ENCODE measurements around the gene KCNH6.

KCNH6 gene

GRCh38 chr17:63492940-63493339 is 30.2 kb upstream of the KCNH6 start:
- DNase-seq (ENCODE audit: insufficient read length, low spot score), result no peak
- FAIRE-seq, result no peak
- TF ChIP-seq POLR2AphosphoS5 (IDR thresholded peaks at IDR 0.05; ENCODE audit: low read depth, low read length) (no peak), POU2F2 (IDR thresholded peaks at IDR 0.05; ENCODE audit: low read depth, low read length) (no peak), PAX5 (IDR thresholded peaks at IDR 0.05; ENCODE audit: insufficient read depth, low read length, severe bottlenecking) (no peak), TAF1 (IDR thresholded peaks at IDR 0.05; ENCODE audit: low read depth, low read length) (no peak), SPI1 (IDR thresholded peaks at IDR 0.05; ENCODE audit: low read depth, low read length) (no peak), POLR2A (IDR thresholded peaks at IDR 0.05; ENCODE audit: low read depth, low read length) (no peak)

GRCh38 chr17:63493411-63493810 is 29.7 kb upstream of the KCNH6 start:
- no peak for FAIRE-seq
- no peak for DNase-seq (ENCODE audit: insufficient read length, low spot score)
- no peak for TF ChIP-seq POLR2A (IDR thresholded peaks at IDR 0.05; ENCODE audit: low read depth, low read length)
- TF ChIP-seq POLR2AphosphoS5 (IDR thresholded peaks at IDR 0.05; ENCODE audit: low read depth, low read length), result no peak
- TF ChIP-seq POU2F2 (IDR thresholded peaks at IDR 0.05; ENCODE audit: low read depth, low read length), result no peak
- no peak for TF ChIP-seq SPI1 (IDR thresholded peaks at IDR 0.05; ENCODE audit: low read depth, low read length)

DNA sequence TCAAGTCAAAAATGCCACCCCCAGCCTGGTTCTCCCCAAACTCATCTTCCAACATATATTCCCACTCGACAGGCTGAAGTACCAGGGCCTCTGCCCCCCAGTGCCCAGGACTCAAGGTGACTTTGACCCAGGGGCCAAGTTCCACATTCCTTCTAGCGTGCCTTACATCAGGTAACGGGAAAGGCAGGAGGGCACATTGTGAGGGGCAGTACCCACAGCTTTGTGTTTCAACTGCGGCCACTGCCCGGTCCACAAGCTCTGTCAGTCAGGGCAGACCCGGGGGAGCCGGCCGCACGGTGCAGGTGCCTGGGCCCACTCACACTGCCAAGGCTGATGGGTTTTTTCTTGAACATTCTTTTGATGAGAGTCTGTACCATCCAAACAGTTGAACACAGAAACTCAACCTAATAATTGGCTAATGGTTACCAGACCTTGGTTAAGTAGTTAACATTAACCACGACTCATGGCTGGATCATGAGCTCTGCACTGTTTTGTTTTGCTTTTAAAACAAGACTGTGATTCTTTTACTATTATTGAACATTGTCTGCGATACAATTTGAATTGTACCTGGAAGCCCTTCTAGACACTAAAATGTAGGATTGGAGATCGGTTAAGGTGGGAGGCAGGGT is 28.7 kb upstream of the KCNH6 start:
- DNase-seq (ENCODE audit: insufficient read length, low spot score) (no peak), FAIRE-seq (no peak)
- no peak for TF ChIP-seq POU2F2 (IDR thresholded peaks at IDR 0.05; ENCODE audit: low read depth, low read length)
- TF ChIP-seq TAF1 (IDR thresholded peaks at IDR 0.05; ENCODE audit: low read depth, low read length), result no peak
- TF ChIP-seq POLR2A (IDR thresholded peaks at IDR 0.05; ENCODE audit: low read depth, low read length), result no peak
- TF ChIP-seq POLR2AphosphoS5 (IDR thresholded peaks at IDR 0.05; ENCODE audit: low read depth, low read length), result no peak
- TF ChIP-seq PAX5 (IDR thresholded peaks at IDR 0.05; ENCODE audit: insufficient read depth, low read length, severe bottlenecking), result no peak
- no peak for TF ChIP-seq SPI1 (IDR thresholded peaks at IDR 0.05; ENCODE audit: low read depth, low read length)

DNA sequence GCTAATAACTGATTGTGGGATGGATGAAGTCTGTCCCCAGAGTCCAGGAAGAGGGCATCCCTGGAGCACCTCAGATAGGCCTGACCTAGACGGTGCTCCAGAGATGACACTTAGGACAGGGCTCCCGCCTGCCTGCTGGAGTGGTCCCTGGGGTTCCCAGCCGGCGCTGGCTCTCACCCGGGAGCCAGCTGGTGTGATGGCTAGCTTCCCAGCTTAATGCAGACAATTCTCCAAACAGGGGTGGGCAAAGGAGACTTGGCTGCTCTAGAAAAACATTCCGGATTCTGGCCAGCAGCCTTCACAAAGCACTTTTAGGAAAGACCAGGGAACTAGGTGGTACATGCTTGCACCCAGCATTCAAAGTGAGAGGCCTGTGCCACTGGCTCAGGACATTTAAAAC is 27.7 kb upstream of the KCNH6 start:
- no peak for DNase-seq (ENCODE audit: insufficient read length, low spot score)
- no peak for FAIRE-seq
- TF ChIP-seq POLR2AphosphoS5 (IDR thresholded peaks at IDR 0.05; ENCODE audit: low read depth, low read length) (no peak), POLR2A (IDR thresholded peaks at IDR 0.05; ENCODE audit: low read depth, low read length) (no peak), TAF1 (IDR thresholded peaks at IDR 0.05; ENCODE audit: low read depth, low read length) (no peak), PAX5 (IDR thresholded peaks at IDR 0.05; ENCODE audit: insufficient read depth, low read length, severe bottlenecking) (no peak), POU2F2 (IDR thresholded peaks at IDR 0.05; ENCODE audit: low read depth, low read length) (no peak), SPI1 (IDR thresholded peaks at IDR 0.05; ENCODE audit: low read depth, low read length) (no peak)

DNA sequence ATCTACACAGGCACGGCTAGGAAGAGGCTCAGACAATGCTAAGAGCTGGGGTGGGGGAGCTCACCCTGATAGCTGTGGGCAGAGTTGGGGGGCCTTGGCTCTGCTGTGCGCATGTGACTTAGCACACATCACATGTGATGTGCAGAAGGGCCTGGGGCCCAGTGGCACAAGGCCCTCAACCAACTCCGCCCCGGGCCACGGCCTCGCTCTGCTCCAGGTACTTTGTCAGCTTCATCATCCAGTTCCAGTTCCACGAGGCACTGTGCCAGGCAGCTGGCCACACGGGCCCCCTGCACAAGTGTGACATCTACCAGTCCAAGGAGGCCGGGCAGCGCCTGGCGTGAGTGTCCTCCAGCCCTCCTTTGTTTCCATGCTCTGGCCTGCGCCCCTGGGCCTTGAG is 27.0 kb upstream of the KCNH6 start:
- TF ChIP-seq POLR2A (IDR thresholded peaks at IDR 0.05; ENCODE audit: low read depth, low read length), result no peak
- TF ChIP-seq TAF1 (IDR thresholded peaks at IDR 0.05; ENCODE audit: low read depth, low read length), result no peak
- TF ChIP-seq SPI1 (IDR thresholded peaks at IDR 0.05; ENCODE audit: low read depth, low read length), result no peak
- TF ChIP-seq POLR2AphosphoS5 (IDR thresholded peaks at IDR 0.05; ENCODE audit: low read depth, low read length), result no peak
- DNase-seq (ENCODE audit: insufficient read length, low spot score), result no peak
- FAIRE-seq, result no peak

DNA sequence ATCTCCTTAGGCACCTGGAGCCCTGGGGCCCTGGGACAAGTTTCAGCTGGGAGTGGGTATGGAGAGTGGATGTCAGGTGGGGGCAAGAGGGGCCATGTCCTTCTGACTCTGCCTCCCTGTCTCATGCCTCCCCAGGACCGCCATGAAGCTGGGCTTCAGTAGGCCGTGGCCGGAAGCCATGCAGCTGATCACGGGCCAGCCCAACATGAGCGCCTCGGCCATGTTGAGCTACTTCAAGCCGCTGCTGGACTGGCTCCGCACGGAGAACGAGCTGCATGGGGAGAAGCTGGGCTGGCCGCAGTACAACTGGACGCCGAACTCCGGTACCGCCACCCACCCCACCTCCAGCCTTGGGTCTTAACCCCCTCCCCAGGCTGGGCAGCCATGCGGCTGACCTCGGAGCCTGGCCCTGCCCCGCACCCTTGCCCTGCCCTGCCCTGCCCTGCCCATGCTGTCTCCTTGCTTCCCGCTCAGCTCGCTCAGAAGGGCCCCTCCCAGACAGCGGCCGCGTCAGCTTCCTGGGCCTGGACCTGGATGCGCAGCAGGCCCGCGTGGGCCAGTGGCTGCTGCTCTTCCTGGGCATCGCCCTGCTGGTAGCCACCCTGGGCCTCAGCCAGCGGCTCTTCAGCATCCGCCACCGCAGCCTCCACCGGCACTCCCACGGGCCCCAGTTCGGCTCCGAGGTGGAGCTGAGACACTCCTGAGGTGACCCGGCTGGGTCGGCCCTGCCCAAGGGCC is 26.3 kb upstream of the KCNH6 start:
- DNase-seq (ENCODE audit: insufficient read length, low spot score), result no peak
- FAIRE-seq, result no peak
- TF ChIP-seq POU2F2 (IDR thresholded peaks at IDR 0.05; ENCODE audit: low read depth, low read length) (no peak), SPI1 (IDR thresholded peaks at IDR 0.05; ENCODE audit: low read depth, low read length) (no peak), PAX5 (IDR thresholded peaks at IDR 0.05; ENCODE audit: insufficient read depth, low read length, severe bottlenecking) (no peak), POLR2AphosphoS5 (IDR thresholded peaks at IDR 0.05; ENCODE audit: low read depth, low read length) (no peak), POLR2A (IDR thresholded peaks at IDR 0.05; ENCODE audit: low read depth, low read length) (no peak), TAF1 (IDR thresholded peaks at IDR 0.05; ENCODE audit: low read depth, low read length) (no peak)

- FAIRE-seq, result no peak
- DNase-seq (ENCODE audit: insufficient read length, low spot score), result no peak
- TF ChIP-seq PAX5 (IDR thresholded peaks at IDR 0.05; ENCODE audit: insufficient read depth, low read length, severe bottlenecking) (no peak), POU2F2 (IDR thresholded peaks at IDR 0.05; ENCODE audit: low read depth, low read length) (no peak), SPI1 (IDR thresholded peaks at IDR 0.05; ENCODE audit: low read depth, low read length) (no peak), POLR2A (IDR thresholded peaks at IDR 0.05; ENCODE audit: low read depth, low read length) (no peak)
Observed at GRCh38 chr17:63497708-63498483, 25.3 kb upstream of the KCNH6 start.

DNA sequence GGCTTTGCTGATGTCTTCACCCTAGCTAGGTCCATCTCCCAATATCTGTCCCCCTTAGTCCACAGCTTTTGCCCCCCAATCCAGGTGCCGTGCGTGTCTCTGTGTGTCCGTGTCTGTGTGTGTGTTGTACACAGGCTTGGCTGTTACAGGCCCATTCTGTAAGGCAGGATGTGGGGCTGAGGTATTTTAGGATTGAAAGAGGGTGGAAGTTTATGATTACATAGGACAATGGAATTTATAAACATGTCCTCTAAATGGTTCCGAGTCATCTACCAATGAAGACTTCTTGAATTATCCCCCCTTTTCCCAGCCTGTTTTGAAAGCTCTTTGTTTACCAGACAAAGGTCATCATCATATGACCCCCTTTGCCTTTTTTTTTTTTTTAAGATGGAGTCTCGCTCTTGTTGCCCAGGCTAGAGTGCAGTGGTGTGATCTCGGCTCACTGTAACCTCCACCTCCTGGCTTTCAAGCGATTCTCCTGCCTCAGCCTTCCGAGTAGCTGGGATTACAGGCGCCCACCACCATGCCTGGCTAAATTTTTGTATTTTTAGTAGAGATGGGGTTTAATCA is 24.4 kb upstream of the KCNH6 start:
- DNase-seq (ENCODE audit: insufficient read length, low spot score), result no peak
- FAIRE-seq, result no peak
- TF ChIP-seq POLR2AphosphoS5 (IDR thresholded peaks at IDR 0.05; ENCODE audit: low read depth, low read length), result no peak
- TF ChIP-seq POLR2A (IDR thresholded peaks at IDR 0.05; ENCODE audit: low read depth, low read length), result no peak
- no peak for TF ChIP-seq POU2F2 (IDR thresholded peaks at IDR 0.05; ENCODE audit: low read depth, low read length)
- TF ChIP-seq TAF1 (IDR thresholded peaks at IDR 0.05; ENCODE audit: low read depth, low read length), result no peak
- no peak for TF ChIP-seq PAX5 (IDR thresholded peaks at IDR 0.05; ENCODE audit: insufficient read depth, low read length, severe bottlenecking)
- TF ChIP-seq SPI1 (IDR thresholded peaks at IDR 0.05; ENCODE audit: low read depth, low read length), result no peak

Data from GM12891 (cell line).